Fibroblast of skin of scalp (primary cell): ENCODE data around the gene ARID2.

Experiments used
- DNase-seq: peaks from one replicate; pipeline ENCODE4 v3.0.0-alpha.2; 2013

ARID2 gene

GRCh38 chr12:45720069-45720468, 9.4 kb upstream of the ARID2 start:
- no peak for DNase-seq

DNA sequence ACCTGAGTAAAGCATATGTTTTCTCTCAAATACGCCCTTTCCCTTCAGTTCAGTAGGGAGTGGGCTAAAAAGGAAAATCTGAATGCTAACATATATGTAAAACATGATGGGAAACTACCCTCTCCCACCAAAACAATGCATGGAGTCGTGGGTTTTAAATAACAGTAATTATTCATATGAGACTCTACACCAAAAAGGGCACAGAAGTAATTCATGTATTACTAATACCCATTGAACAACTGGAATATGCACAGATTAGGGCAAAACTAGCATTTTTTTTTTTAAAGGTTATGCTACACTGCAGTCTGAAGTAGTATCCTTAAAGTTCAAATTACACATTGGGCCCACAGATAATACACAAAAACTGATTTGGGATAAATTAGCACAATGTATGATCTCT, 8.1 kb upstream of the ARID2 start:
- no peak for DNase-seq

- DNase-seq, result no peak
Measured at GRCh38 chr12:45721954-45722353, 7.6 kb upstream of the ARID2 start.

GRCh38 chr12:45725631-45726602, 3.6 kb upstream of the ARID2 start:
- DNase-seq, result peak; percentile 29

DNA sequence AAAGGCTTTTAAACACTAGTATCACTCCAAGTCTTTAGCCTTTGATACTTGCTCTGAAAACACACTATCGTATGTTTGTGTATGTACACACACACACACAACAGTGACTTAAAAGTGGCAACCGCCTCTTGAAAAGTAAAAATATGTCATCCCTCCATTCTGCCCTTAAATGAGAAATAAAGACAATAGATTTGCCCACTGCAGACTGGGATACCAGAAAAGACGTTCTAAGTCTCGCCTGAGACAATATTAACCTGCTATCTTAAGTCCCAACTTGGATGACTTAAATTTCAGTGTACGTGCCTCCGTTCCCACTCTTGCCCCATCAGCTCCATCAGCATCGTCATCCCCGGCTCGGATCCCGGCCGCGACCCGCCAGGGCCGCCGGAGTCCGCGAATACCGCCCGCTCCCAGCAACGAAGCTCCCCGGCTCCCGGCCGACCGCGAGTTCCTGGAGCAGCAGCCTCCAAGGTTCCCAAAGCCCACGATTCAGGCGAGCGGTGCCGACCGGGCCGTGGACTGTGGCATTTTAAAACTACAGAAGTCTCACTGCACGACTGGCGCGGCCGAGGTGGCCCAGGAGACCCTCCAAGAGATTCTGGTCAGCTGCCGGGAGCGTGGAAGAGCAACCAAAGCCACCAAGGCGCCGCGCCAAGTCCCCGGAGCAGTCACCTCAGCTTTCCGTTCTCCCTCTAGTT, 2.8 kb upstream of the ARID2 start:
- DNase-seq, result peak; percentile 33

DNA sequence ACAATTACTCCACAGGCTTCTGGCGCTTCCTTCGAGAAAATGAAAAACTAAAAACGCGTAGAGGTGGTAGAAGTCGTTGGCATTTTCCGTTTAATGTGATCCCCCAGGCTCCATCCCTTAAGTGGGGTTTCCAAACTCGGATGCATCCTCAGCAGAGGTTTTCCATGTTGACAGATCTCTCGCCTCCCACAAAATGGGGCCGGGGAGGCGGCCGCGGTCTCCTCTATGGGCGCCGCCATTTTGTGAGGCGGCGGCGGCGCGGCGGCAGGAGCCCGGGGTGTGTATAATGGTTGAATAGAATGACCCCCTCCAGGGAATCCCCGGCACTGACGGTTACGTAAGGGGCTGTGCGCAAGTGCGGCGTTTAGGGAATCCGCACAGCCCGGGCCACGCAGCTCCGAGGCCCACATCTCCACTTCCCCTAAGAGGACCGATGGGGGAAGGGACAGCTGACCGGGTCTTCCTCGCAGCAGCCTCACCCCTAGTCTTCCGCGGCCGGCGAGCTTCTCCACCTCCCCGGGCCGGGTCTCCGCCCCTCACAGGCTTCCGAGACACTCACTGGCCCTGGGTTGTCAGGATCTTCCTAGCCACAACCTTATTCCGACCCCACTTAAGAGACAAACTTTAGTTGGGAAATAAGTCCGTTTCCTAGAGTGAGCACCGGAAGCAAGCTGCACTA, 2.1 kb upstream of the ARID2 start:
- DNase-seq, result peak; percentile 98

DNA sequence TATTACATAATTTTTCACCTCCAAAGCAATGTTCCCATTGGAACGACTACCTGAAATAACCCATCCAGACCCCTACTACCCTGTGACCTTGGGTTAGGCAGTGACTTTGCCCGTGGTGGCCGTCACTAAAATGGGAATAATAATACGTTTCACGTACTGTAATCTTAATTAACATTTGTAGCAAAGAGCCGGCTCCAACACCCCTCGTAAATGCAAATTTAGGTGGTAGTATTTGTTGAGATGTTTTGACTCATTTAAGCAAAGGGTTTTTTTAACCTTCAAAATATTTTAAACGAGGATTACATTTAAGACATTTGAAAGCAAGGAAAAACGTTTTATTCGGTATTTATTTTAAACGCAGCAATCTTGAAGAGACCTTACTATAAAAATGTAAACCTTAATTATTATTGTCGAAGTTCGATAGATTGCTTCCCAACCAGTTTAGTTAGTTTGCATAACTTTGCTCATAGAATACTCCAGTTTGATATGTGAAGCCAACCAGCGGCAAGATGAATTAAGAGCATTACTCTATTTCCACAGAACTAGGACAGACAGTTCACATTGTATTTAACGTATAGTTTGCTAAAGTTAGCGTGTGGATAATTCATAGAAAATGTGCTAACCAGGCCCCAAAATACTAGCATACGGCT, 1.4 kb upstream of the ARID2 start:
- no peak for DNase-seq

- DNase-seq, result peak; percentile 98
Measured at GRCh38 chr12:45728630-45729232, 775 bp upstream of the ARID2 start.

DNA sequence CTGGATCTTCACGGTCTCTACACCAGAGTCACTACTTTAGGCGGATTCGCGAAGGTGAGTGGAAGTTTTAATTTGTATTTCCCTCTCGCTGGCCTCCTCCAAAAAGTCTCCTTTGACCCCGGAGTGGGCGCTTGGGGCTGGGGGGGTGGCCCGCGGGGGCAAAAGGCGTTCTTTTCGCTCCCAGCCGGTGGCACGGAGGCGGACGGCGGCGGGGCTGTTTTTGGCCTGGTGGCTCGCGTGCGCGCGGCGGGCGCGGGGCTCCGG, 510 bp downstream of the ARID2 start:
- no peak for DNase-seq

- peak; percentile 50 for DNase-seq
Measured at GRCh38 chr12:45730348-45731189, 1.1 kb downstream of the ARID2 start.

DNA sequence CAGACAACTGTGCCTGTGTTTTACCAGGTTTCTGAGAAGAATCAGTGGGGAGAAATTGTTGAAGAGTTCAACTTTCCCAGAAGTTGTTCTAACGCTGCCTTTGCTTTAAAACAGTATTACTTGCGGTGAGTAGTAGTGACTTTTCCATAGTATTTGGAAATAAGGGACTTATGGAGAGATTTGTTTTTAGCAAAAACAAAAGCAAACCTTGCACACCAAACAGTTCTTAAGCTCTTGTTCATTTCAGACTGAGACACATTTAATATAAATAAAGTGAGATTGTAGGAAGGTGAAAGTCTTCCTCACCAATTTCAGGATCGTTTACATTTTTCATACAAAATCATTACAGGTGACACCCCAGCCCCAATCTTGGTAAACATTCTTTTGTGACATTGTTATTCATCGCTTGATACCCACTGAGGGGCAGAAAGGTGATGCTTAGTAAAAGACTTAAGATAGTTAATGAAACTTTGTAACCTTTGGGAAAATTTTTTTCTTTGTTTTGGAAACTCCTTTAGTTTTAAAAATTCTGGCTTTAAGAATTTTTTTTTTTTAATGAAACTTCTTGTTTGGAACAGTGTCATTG, 1.8 kb downstream of the ARID2 start:
- no peak for DNase-seq

- no peak for DNase-seq
Measured at GRCh38 chr12:45732250-45732649, 2.7 kb downstream of the ARID2 start.

- DNase-seq, result no peak
Measured at GRCh38 chr12:45732936-45733335, 3.4 kb downstream of the ARID2 start.

DNA sequence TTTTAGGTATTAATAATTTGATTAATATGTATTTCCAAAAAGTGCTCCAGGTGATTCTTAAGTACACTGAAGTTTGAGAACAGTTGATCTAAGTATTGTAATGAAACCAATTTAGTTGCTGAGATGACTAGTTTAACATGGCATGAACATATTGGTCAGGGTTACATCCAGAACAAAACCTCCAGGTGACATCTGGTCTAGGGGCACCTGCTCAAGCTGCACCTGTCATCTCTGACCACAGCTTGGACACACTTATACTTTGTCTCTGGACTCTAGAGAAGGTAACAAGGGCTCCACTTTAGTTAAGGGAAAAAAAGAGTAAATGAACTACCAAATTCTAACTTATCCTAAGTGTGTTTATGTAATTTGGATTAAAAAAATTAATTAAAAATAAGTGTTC, 8.1 kb downstream of the ARID2 start:
- no peak for DNase-seq

GRCh38 chr12:45742590-45742989, 13.1 kb downstream of the ARID2 start:
- no peak for DNase-seq

DNA sequence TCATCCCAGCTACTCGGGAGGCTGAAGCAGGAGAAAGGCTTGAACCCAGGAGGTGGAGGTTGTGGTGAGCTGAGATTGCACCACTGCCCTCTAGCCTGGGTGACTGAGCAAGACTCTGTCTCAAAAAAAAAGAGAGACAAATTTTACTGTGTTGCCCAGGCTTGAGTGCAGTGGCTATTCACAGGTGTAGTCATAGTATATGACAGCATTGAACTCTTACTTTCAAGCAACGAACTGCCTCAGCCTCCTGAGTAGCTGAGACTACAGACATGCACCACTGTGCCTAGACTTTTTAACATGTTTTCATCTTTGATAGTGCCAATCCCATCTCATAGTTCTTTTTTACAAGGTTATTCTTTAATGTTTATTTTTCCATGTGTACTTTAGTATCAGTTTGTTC, 13.7 kb downstream of the ARID2 start:
- DNase-seq, result no peak

DNA sequence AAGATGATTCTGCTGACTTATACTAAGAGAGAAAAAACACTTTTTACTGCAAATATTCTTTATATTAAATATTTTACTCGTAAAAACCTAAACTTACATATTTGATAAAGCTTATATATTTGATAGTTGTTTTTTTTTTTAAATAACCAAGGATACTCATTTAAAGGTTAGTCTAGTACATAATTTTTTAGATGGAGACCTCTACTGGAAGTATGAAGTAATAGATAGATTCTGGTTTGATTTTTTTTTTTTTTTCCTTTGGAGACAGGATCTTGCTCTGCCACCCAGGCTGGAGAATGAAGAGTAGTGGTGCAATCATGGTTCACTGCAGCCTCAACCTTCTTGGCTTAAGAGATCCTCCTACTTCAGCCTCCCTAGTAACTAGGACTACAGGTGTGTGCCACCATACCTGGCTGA, 16.4 kb downstream of the ARID2 start:
- DNase-seq, result peak; percentile 38

GRCh38 chr12:45756666-45757065, 27.2 kb downstream of the ARID2 start:
- DNase-seq, result no peak

DNA sequence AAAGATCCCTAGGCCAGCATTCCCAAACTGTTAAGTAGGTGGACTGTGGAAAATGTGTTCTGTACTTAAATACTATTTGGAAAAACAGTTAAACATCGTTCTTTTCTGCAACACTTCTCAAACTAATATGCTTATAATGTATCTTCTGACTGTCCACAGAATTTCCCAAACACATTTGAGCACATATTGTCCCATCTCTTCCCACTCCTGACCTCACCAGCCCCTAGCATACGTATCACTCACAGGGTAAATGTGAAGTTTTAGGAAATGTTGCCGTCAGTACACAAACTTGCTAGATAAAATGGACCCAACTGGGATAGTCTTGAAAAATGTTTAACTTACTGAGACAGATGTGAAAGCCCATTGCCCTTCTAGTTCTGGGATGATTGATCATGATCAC, 27.7 kb downstream of the ARID2 start:
- no peak for DNase-seq

- no peak for DNase-seq
Measured at GRCh38 chr12:45760333-45760732, 30.8 kb downstream of the ARID2 start.
